Measurements from ENCODE around the gene ADAM19. TPM values are rescaled to one million over a fixed set of nuclear protein-coding genes. Genes with fewer than 3 reads are reported as not detected.
A peak's percentile ranks its signal among the peaks of the same experiment; 100 is the strongest.

The ADAM19 gene
- total RNA-seq, 1 donor from 2014 or later = 23.0 TPM

- DNase-seq (ENCODE audit: low spot score) = no peak
- ATAC-seq = no peak
- intact Hi-C loops (cut with DNase I) = no loop called here
Measured at GRCh38 chr5:157597277-157597676, 21.7 kb upstream of the ADAM19 start.

- no peak for ATAC-seq
- no peak for DNase-seq (ENCODE audit: low spot score)
- intact Hi-C loops (cut with DNase I) = no loop called here
Measured at GRCh38 chr5:157596487-157596886, 20.9 kb upstream of the ADAM19 start.

GRCh38 chr5:157594675-157595459 is 19.3 kb upstream of the ADAM19 start:
- ATAC-seq (no peak), DNase-seq (ENCODE audit: low spot score) (no peak)
- intact Hi-C loops (cut with DNase I) = no loop called here

GRCh38 chr5:157594257-157594656 is 18.7 kb upstream of the ADAM19 start:
- ATAC-seq = peak; percentile 79
- no peak for DNase-seq (ENCODE audit: low spot score)
- intact Hi-C loops (cut with DNase I) = no loop called here

- DNase-seq (ENCODE audit: low spot score) (no peak), ATAC-seq (no peak)
- intact Hi-C loops (cut with DNase I) = no loop called here
Measured at GRCh38 chr5:157593052-157593757, 17.6 kb upstream of the ADAM19 start.

GRCh38 chr5:157592594-157592993 is 17.0 kb upstream of the ADAM19 start:
- DNase-seq (ENCODE audit: low spot score) = no peak
- no peak for ATAC-seq
- intact Hi-C loops (cut with DNase I) = no loop called here

GRCh38 chr5:157590478-157590877 is 14.9 kb upstream of the ADAM19 start:
- intact Hi-C loops (cut with DNase I) = no loop called here
- DNase-seq (ENCODE audit: low spot score) = no peak
- no peak for ATAC-seq

GRCh38 chr5:157584628-157585027 is 9.1 kb upstream of the ADAM19 start:
- intact Hi-C loops (cut with DNase I) = no loop called here
- DNase-seq (ENCODE audit: low spot score) (no peak), ATAC-seq (no peak)

- intact Hi-C loops (cut with DNase I) = no loop called here
Measured at GRCh38 chr5:157582731-157583620, 7.4 kb upstream of the ADAM19 start.

GRCh38 chr5:157581901-157582300 is 6.3 kb upstream of the ADAM19 start:
- ATAC-seq (no peak), DNase-seq (ENCODE audit: low spot score) (no peak)
- intact Hi-C loops (cut with DNase I) = no loop called here

More at GRCh38 chr5:157582731-157583620, 7.4 kb upstream of the ADAM19 start:
- ATAC-seq = no peak
- DNase-seq (ENCODE audit: low spot score) = no peak

GRCh38 chr5:157578079-157578780 is 2.7 kb upstream of the ADAM19 start:
- DNase-seq (ENCODE audit: low spot score) = no peak
- no peak for ATAC-seq
- intact Hi-C loops (cut with DNase I) = no loop called here

- DNase-seq (ENCODE audit: low spot score) (no peak), ATAC-seq (no peak)
- intact Hi-C loops (cut with DNase I) = no loop called here
Measured at GRCh38 chr5:157576678-157577077, 1.1 kb upstream of the ADAM19 start.

GRCh38 chr5:157574456-157575380 is 857 bp downstream of the ADAM19 start:
- intact Hi-C loops (cut with DNase I) = no loop called here

GRCh38 chr5:157571357-157571827 is 4.2 kb downstream of the ADAM19 start:
- ATAC-seq (peak; percentile 31), DNase-seq (ENCODE audit: low spot score) (no peak)
- intact Hi-C loops (cut with DNase I) = no loop called here

More at GRCh38 chr5:157574456-157575380, 857 bp downstream of the ADAM19 start:
- DNase-seq (ENCODE audit: low spot score) (peak; percentile 65), ATAC-seq (peak; percentile 45)

- DNase-seq (ENCODE audit: low spot score) (no peak), ATAC-seq (no peak)
Measured at GRCh38 chr5:157570531-157571200, 4.9 kb downstream of the ADAM19 start.

GRCh38 chr5:157568720-157569119 is 6.9 kb downstream of the ADAM19 start:
- no peak for DNase-seq (ENCODE audit: low spot score)
- no peak for ATAC-seq
- intact Hi-C loops (cut with DNase I) = no loop called here

More at GRCh38 chr5:157570531-157571200, 4.9 kb downstream of the ADAM19 start:
- intact Hi-C loops (cut with DNase I) = no loop called here

GRCh38 chr5:157568222-157568621 is 7.4 kb downstream of the ADAM19 start:
- intact Hi-C loops (cut with DNase I) = no loop called here
- no peak for DNase-seq (ENCODE audit: low spot score)
- ATAC-seq = no peak
